Measurements from ENCODE around the gene VPS25.

VPS25 gene

GRCh38 chr17:42795465-42795864, 22.2 kb downstream of the VPS25 start:
- DNase-seq (ENCODE audit: low read depth), result no peak

GRCh38 chr17:42796066-42796758, 23.0 kb downstream of the VPS25 start:
- no peak for DNase-seq (ENCODE audit: low read depth)

GRCh38 chr17:42797067-42798007, 24.1 kb downstream of the VPS25 start:
- no peak for DNase-seq (ENCODE audit: low read depth)

DNA sequence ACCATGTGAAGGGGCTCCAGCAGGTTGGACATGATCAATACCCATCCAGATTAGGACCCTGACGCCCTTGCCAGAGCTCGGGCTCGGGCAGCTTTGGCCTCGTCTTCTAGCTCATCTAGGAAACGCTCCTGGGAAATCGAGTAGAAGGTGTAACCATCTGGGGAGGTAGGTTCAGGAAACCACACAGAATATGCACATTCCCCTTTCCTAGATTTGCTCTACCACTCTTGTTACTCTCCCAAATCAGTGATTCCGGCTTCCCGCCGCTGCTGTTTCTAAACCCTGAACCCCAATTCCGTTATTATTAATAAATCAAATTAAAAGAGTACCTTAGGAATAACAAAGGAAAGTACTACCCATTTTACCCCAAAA, 24.7 kb downstream of the VPS25 start:
- no peak for DNase-seq (ENCODE audit: low read depth)

DNA sequence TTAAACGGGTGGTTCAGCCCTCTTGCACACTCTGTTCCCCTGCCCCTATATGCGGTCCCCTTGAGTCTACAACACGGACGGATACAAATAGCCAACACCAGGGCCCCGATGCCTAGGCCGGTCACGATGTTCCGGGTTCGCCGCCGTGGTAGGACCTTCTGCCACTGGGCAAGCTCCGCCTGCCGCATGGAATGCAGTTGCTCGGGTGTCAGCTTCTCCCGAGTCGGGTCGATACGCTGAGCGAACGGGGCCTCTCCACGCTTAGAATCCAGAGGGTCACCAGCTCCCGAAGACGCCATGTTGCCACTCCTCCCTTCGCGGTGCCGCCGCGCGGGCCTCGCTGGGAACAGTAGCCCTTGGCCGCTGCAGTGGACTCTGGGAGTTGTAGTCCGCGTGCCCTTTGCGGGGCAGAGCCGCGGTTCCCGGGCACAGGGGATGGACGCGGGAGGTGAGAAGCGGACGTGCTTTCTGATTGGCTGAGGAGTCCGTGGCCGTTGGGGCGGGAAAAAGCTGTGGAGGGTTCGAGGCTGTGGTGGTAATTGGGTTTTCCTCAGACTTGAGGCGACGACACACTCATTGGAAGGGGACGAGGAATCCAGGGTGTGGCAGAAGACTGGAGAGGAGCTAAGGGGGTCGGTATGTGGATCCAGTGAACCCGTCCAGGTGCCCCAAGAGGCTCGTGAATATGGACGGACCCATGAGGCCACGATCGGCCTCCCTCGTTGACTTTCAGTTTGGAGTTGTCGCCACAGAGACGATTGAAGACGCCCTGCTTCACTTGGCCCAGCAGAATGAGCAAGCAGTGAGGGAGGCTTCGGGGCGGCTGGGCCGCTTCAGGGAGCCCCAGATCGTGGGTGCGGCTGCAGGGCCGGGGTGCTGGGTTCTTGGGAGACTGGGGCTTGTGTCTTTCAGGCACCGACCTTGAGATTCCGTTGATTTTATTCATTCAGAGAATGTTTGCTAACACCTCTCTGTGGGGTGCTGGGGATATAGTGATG, 25.4 kb downstream of the VPS25 start, which contains the start of the genes CNTD1 and COA3:
Gene CNTD1, plus strand, starts transcription at position 479 of the 998 bp plus-strand sequence. Its CDS starts 207 bp downstream, at position 686.
Gene COA3, minus strand, starts transcription at position 322 of the 998 bp plus-strand sequence. Its CDS starts 23 bp downstream, at position 299.
- DNase-seq (ENCODE audit: low read depth), result peak; percentile 44

GRCh38 chr17:42803074-42803883, 30.0 kb downstream of the VPS25 start:
- DNase-seq (ENCODE audit: low read depth), result no peak

- no peak for DNase-seq (ENCODE audit: low read depth)
These were observed 31.7 kb downstream of the VPS25 start for GRCh38 chr17:42804918-42805367.

- DNase-seq (ENCODE audit: low read depth), result no peak
These were observed 33.0 kb downstream of the VPS25 start for GRCh38 chr17:42806249-42806648.

DNA sequence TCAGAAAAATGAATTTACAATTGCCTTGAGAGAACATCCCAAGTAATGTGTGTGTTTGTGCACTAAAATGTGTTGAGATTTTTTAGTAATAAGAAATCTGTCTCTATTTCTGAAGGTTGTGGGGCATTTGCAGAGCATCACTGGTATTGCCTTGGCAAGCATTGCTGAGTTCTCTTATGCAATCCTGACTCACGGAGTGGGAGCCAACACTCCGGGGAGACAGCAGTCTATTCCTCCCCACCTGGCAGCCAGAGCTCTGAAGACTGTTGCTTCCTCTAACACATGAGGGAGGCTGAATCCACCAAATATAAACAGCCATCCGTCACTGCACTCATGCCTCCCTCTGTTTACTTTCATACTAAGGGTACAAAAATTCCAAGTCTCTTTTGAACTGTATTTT, 36.0 kb downstream of the VPS25 start:
- DNase-seq (ENCODE audit: low read depth), result no peak

GRCh38 chr17:42814633-42815399, 41.6 kb downstream of the VPS25 start:
- DNase-seq (ENCODE audit: low read depth), result no peak

- no peak for DNase-seq (ENCODE audit: low read depth)
These were observed 44.6 kb downstream of the VPS25 start for GRCh38 chr17:42817866-42818265.

GRCh38 chr17:42818379-42818778, 45.1 kb downstream of the VPS25 start:
- DNase-seq (ENCODE audit: low read depth), result no peak

DNA sequence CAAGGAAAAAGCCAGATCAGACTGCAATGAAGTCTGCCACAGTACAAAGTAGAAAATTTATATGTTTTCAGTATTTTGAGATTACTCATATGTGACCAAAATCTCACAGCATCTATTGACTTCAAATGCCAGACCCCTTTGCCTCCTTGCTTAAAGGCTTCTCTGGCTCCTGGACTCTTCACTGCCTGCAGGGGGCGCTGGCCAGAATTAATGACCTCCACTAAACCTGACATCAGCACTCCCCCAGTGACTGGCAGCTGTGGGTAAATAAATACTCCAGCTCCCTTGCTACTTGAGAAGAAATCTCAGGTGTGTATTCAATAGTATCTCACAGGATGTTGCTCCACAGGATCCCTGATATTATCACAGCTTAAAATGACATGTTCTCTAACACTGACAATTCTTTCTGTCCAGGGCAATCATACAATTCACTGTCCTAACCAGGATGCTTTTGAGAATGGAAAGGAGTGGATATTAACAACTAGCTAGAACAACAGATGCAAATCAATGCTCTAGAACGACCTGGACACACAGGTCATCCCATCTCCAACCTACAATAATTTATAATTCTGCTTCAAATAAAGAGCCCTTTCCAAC, 46.8 kb downstream of the VPS25 start:
- peak; percentile 36 for DNase-seq (ENCODE audit: low read depth)

DNA sequence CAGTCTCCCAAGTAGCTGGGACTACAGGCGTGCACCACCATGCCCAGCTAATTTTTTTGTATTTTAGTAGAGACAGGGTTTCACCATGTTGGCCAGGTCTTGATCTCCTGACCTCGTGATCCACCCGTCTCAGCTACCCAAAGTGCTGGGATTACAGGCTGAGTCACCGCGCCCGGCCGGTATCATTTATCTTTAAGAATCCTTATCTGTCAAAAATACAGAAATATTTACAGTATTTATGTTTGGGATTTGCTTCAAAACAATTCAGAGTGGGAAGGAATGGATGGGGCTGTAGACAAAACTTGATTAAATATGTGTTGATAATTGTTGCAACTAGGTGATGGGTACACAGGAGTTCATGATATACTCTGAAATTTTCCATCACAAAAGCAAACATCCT, 47.9 kb downstream of the VPS25 start:
- no peak for DNase-seq (ENCODE audit: low read depth)

DNA sequence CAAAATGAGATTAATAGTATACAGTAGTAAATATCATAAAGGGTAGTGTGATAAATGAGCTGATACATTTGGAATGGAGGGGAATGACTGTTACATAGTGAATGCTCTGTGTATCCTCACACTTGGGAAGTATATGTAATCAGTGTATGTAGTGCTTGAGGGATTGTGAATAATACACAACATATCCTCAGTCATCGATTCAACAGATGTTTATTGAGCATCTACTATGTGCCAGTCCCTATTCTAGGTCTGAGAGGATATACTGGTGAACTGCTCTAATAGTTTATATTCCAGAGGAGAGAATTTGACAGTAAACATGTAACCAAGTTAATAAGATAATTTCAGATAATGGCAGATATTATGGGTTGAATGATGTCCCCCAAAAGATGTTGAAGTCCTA, 54.2 kb downstream of the VPS25 start:
- no peak for DNase-seq (ENCODE audit: low read depth)

Data from T-helper 22 cell (primary cell).